A673 (cell line): Measurements from ENCODE around the gene OR2B6.

Experiments used
- EZH2 ChIP-seq: fragments of 200-600 bp; sonication (generic); IDR thresholded peaks from 2 replicates; pipeline ENCODE4 v1.6.1; 2017; ENCODE audit warnings: borderline replicate concordance, low read depth, mild to moderate bottlenecking, mixed read lengths, antibody characterized with exemption, low read length; ENCODE audit not compliant: poor library complexity, severe bottlenecking
- TF ChIP-seq, protein P1 (sequence below): fragments of 300-800, 200-600 bp; sonication (generic); conservative IDR thresholded peaks from 2 replicates; pipeline ENCODE4 v1.5.1; 2017; ENCODE audit warnings: low read depth, mild to moderate bottlenecking, antibody characterized with exemption, low read length, moderate library complexity, mixed read lengths

DNA sequence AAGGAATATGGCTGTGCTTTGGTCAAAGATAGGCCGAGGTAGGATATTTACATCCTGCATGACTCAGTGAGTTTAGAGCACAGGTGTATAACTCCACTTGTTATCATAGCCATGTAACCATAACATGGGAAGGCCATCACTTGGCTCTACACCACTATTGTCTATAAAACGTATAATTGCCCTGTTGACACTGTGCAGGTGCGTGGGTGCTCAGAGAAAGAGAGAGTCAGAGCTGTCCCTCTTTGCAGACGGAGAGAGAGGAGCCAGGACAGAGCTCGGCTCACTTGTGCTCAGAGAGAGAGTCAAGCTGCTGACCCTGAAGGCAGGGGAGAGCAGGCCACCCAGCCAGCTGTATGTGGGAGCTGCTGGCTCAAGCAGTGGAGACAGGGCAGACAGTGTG, 46.0 kb downstream of the OR2B6 start:
- TF ChIP-seq, protein P1, sequence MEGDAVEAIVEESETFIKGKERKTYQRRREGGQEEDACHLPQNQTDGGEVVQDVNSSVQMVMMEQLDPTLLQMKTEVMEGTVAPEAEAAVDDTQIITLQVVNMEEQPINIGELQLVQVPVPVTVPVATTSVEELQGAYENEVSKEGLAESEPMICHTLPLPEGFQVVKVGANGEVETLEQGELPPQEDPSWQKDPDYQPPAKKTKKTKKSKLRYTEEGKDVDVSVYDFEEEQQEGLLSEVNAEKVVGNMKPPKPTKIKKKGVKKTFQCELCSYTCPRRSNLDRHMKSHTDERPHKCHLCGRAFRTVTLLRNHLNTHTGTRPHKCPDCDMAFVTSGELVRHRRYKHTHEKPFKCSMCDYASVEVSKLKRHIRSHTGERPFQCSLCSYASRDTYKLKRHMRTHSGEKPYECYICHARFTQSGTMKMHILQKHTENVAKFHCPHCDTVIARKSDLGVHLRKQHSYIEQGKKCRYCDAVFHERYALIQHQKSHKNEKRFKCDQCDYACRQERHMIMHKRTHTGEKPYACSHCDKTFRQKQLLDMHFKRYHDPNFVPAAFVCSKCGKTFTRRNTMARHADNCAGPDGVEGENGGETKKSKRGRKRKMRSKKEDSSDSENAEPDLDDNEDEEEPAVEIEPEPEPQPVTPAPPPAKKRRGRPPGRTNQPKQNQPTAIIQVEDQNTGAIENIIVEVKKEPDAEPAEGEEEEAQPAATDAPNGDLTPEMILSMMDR, result no peak
- TF ChIP-seq EZH2, result no peak
